ENCODE results near the gene RNASE4.
A peak's percentile ranks its signal among the peaks of the same experiment; 100 is the strongest.
"Not testable (repeated sequence)": the region's sequence is repeated elsewhere in the genome, so short reads cannot be mapped to it uniquely, and the experiment has no call there.

Gene RNASE4, protein sequence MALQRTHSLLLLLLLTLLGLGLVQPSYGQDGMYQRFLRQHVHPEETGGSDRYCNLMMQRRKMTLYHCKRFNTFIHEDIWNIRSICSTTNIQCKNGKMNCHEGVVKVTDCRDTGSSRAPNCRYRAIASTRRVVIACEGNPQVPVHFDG

DNA sequence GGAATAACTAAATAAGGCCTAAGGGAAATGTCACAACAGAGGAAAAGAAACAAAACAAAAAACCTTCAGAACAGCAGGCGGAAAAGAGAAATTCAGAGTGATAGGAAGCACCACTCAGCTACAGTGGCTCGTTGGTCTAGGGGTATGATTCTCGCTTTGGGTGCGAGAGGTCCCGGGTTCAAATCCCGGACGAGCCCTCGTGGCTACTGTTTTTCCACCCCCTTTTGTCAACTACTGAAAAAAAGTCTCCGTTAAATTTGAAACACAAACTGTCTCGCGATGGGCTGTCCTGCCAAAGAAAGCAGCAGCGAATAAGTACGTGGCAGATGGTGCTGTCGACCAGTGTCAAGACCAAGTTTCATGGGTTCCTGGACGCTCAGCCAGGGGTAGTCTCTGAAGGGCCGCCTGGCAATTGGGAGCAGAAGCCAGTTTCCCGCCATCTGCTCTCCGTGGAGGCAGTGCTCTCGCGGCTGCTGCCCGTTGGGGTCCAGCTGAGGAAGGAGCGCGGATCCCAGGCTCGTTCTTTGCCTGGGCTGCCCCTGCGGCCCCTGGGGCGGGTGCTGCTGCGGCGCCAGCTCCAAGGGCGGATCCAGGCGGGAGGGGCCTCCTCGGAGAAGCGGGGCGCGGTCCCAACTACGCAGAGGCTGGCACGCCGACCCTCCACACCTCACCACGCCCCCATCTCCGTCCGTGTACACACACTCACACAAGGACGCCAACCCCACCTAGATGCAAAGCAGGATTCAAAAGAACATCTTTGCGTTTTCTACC, at the start of gene RNASE4:
RNASE4 (plus strand) TSS at position 670 of the 771 bp plus-strand sequence. CDS start 14,812 bp downstream, outside the sequence.
- peak; percentile 52 for DNase-seq (ENCODE audit: low spot score)

DNA sequence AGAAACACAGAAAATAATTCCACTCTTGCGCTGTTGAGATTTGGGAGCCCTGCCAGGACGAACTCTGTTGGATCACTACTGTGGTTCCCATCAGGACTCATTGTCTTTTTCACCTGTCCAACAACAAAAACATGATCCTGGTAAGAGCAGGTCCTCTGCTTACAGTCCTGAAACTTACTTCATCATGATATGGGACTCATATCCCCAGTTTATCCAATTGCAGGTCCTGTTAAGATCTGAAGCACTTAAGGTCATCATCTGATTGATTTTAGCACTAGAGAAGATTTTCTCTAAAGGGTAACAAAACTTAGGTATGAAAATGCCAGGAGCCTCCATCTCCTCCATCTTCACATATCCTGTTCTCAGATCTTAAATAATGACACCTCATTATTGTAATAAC, 42.8 kb upstream of the RNASE4 start, which contains the start of gene OR6S1:
OR6S1 (minus strand) TSS at position 101 of the 400 bp plus-strand sequence; CDS start at position 101, 0 bp downstream.
- DNase-seq (ENCODE audit: low spot score) = no peak

- no peak for DNase-seq (ENCODE audit: low spot score)
These were observed 42.2 kb upstream of the RNASE4 start for GRCh38 chr14:20642182-20642581.

GRCh38 chr14:20642755-20643154, 41.6 kb upstream of the RNASE4 start:
- DNase-seq (ENCODE audit: low spot score) = not testable (repeated sequence)

DNA sequence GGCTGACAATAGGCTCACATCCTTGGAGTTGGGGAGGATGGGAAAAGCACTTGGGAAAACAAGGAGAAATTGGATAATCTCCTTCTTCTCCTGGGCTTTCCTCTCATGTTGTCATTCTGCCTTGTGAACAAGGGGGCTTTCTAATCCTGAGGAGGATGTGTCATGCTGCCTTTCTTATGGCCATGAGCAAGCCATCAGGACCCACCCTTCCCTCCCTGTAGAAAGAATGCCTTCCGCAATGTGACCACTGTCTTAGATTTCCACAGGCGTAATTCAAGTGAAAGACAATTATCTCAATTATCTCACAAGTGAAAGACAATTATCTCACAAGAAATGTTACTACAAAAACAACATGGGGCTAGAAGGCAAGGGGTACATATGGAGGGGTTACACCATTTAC, 39.8 kb upstream of the RNASE4 start:
- no peak for DNase-seq (ENCODE audit: low spot score)

DNA sequence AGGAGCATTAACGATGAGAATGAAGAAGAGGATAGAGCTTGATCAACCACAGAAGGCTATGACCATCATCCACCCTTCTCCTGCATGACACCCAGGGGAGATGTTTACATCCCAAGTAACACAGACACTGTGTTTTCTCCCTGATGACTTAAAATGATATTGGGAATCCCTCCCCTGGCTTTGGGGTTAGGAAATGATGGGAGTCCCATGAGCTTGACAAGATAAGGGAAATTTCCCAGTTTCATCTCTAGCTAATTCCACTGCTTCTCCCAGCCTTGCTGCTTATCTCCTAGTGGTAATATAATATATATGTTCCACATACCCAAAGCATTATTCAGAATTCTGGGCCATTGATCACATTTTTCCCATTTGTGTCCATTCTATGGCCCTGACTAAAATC, 38.9 kb upstream of the RNASE4 start:
- no peak for DNase-seq (ENCODE audit: low spot score)

GRCh38 chr14:20652996-20653975, 31.1 kb upstream of the RNASE4 start:
- no peak for DNase-seq (ENCODE audit: low spot score)

DNA sequence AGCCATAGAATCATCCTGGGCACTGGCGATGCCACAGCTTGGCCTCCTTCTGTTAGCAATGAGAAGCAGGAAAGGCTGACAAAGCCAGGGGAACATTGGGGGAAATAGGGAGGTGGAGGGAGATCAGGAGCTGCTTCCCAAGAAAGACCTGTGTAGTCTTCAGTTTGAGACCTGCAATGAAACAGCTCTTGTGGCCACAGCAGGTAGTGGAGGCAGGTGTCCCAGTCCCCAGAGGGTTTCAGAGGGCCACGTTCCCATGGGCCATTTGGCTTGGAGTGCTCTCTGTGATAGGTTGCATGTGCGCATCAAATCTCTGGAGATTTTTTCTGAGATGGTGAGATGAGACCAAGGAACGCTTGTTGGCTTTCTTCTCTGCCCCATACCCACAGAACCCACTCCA, 28.5 kb upstream of the RNASE4 start:
- DNase-seq (ENCODE audit: low spot score) = no peak

DNA sequence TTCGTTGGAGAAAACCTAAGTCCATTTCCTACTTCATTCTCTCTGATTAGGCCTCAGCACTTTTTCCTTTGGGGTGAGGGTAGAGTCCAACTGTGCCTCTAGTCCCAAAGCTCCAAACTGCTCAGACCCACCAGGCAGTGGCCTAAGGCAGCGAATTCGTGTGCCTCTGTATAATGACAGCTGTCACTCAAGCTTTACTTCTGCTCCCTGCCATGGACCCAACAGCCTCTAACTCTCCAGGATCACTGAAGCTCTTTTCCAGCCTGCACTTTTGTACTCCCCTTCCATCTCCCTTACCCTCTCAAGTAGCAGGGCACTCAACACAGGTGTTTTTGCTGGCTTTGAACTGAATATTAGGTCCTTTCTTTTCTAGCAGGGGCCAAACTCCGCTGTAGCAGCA, 28.1 kb upstream of the RNASE4 start:
- no peak for DNase-seq (ENCODE audit: low spot score)

DNA sequence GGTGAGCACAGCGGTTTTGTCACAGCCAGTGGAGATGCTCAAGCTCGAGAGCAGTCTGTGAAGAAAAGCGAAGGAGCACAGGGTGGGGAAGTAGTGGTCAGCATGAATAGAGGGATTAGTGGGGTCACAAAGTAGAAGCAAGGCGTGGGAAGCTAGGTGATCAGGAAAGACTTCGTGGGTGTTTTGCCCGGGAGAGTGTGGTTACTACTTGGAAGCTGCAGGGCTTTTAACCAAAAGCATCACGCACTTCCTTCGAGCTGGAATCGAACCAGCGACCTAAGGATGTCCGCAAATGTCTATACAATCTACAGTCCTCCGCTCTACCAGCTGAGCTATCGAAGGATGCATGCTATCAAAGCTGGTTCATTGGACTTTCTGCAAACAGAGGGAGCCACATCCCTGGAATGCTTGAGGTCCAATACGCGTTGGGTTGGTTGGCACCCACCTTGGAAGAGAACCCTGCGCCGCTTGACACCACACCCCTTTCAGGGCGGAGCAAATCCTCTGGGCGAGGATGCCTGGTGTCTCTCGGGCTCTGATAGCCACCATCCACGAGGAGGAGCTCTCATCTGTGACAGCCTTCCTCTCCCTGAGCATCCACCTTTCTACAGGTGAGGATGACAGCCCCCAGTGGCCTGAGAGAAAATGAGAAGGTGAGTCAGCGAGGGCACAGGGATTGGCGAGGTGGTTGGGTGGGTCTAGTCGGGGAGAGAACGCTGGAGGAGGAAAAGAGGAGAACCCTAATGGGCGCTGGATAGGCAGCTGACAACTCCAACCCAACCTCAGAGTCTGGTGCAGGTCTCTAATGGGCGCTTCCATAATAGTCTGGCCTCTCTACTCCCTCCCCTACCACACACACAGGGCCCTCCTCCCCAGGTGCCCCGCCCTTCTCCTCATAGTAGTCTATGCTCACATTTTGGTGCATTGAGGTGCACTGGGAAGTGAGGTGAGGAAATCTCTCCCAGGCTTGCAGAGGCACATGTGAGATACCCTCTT, 26.8 kb upstream of the RNASE4 start:
- DNase-seq (ENCODE audit: low spot score) = no peak

DNA sequence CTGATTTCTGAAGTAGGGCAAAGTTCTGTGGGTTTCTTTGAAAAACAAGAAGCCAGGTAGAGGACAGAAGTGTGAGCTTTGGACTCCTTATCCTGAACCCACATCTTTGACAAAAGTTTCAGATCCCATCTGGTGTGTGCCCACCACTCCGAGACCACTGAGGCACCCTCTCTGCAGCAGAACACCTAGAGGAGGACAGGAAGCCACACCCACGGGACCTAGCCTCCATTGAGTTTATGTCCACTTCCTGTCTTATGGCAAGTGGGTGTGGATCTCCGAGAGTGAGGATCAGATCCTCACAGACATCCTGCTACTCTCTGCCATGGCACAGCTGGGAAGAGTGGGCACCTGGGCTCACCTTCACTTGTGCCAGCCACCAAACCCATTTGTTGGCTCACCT, 26.1 kb upstream of the RNASE4 start:
- no peak for DNase-seq (ENCODE audit: low spot score)

- DNase-seq (ENCODE audit: low spot score) = no peak
These were observed 25.0 kb upstream of the RNASE4 start for GRCh38 chr14:20659336-20659735.

DNA sequence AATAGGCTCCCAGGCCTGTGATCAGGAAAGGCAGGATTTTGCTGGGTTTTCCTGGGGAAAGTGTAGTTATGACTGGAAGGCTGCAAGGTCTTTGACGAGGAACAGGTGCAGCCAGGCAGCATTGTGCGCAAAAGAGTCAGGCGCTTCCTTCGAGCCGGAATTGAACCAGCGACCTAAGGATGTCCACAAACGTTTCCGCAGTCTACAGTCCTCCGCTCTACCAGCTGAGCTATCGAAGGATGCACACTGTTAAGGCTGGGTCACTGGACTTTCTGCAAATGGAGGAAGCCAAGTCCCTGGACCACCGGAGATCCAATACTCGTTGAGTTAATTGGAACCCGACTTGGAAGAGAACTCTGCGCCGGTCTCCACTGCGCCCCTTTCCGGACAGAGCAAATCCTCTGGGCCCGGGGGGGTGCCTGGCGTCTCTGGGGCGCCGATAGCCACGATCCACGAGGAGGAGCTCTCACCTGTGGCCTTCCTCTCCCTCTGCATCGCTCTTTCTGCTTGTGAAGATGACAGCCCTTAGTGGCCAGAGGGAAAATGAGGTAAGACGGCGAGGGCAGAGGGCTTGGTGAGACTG, 24.5 kb upstream of the RNASE4 start:
- no peak for DNase-seq (ENCODE audit: low spot score)

DNA sequence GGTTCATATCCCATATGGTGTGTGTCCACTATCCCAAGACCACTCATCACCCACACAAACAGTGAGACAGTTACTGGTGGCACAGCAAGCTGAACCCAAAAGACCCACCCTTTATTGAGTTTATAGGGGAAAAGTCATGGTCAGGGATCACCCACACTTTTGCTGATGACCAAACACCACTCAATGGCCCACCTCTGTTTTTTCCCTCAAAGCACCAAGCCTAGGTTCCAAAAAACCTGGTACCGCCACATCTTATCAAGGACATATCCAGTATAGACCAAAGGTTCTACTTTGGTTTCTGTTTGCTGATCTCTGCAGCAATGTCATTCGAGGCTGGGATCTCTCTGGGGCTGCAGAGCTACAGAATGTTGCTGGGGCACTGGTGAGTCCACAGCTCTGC, 23.2 kb upstream of the RNASE4 start:
- no peak for DNase-seq (ENCODE audit: low spot score)

GRCh38 chr14:20662968-20663732, 21.2 kb upstream of the RNASE4 start:
- DNase-seq (ENCODE audit: low spot score) = peak; percentile 54

GRCh38 chr14:20666400-20666961, 17.9 kb upstream of the RNASE4 start:
- DNase-seq (ENCODE audit: low spot score) = not testable (repeated sequence)

DNA sequence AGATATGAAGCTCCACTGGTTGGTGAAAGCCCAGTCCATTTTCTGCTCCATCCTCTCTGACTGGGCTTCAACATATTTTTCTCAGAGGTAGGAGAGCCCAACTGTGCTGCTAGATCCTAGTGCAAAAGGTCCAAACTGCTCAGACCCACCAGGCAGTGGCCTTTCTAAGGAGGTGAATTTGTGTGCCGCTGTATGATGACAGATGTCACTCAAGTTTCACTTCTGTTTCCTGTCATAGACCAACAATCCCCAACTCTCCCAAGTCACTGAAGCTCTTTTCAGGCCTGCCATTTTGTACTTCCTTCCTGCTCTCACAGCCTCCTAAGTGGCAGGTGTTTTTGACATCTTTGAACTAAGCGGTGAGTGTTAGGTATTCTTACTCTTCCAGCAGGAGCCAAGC, 16.4 kb upstream of the RNASE4 start:
- peak; percentile 65 for DNase-seq (ENCODE audit: low spot score)

DNA sequence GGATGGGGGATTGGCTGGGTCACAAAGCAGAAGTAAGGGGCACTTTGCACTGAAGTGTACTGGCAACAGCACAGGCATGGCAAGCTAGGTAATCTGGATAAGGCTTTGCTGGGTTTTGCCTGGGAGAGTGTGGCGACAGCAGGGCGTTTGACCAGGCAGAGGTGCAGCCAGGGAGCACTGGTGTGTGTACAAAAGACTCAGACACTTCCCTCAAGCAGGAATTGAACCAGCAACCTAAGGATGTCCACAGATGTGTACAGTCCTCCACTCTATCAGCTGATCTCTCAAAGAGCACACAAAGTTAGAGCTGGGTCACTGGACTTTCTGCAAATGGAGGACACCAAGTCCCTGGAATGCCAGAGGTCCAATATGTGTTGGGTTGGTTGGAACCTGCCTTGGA, 15.4 kb upstream of the RNASE4 start:
- no peak for DNase-seq (ENCODE audit: low spot score)

DNA sequence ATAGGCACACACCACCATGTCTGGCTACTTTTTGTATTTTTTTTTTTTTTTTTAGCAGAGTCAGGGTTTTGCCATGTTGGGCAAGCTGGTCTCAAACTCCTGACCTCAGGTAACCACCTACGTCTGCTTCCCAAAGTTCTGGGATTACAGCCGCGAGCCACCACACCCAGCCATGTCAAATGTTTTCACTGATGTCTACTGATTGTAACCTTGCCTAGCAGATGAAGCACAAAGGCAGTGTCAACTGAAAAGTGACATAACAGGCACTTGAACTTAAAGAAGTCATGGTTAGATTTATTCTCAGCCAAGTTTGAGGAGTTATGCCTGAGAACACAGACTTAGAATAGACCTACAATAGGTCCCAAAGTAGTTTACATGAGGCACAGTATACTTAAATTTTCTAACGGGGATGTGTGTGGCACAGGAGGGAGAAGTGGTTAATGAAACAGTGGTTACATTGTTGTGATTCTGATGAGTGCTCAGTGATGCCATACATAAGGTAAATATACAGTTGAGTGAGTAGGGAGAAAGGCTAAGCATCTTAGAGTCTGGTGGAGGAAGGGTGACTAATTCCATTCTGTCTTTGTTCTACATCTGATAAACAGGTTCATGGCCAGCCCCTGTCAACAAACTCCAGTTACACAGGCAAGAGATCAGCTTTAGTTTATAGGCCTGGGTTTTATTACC, 12.6 kb upstream of the RNASE4 start:
- DNase-seq (ENCODE audit: low spot score) = no peak

All from germinal center (tissue), 1 donor.